RKO (cell line): ENCODE results near the gene GTF3C4.

ENCODE experiments used
- DNase-seq: peaks from one replicate; pipeline ENCODE4 v3.0.0-alpha.2; 2016; ENCODE audit warnings: low spot score

Gene GTF3C4

GRCh38 chr9:132670457-132671391 lies at the start of gene GTF3C4:
TSS of gene GTF3C4 (plus strand) at chr9:132670464. CDS start at chr9:132670599, 135 bp downstream.
- DNase-seq, result peak; percentile 76

GRCh38 chr9:132622159-132622558 lies 48.1 kb upstream of the GTF3C4 start:
- peak; percentile 24 for DNase-seq

GRCh38 chr9:132626285-132626684 lies 44.0 kb upstream of the GTF3C4 start:
- no peak for DNase-seq

- DNase-seq, result no peak
Observed at GRCh38 chr9:132627106-132627505, 43.2 kb upstream of the GTF3C4 start.

GRCh38 chr9:132627594-132627993 lies 42.7 kb upstream of the GTF3C4 start:
- no peak for DNase-seq

- DNase-seq, result no peak
Observed at GRCh38 chr9:132628746-132629145, 41.5 kb upstream of the GTF3C4 start.

- no peak for DNase-seq
Observed at GRCh38 chr9:132630116-132630515, 40.1 kb upstream of the GTF3C4 start.

- DNase-seq, result no peak
Observed at GRCh38 chr9:132630811-132631210, 39.5 kb upstream of the GTF3C4 start.

GRCh38 chr9:132631280-132631679 lies 39.0 kb upstream of the GTF3C4 start:
- peak; percentile 40 for DNase-seq

- no peak for DNase-seq
Observed at GRCh38 chr9:132631685-132632084, 38.6 kb upstream of the GTF3C4 start.

GRCh38 chr9:132632413-132633129 lies 37.7 kb upstream of the GTF3C4 start:
- no peak for DNase-seq

GRCh38 chr9:132634327-132634726 lies 35.9 kb upstream of the GTF3C4 start:
- DNase-seq, result no peak

GRCh38 chr9:132637351-132637750 lies 32.9 kb upstream of the GTF3C4 start:
- no peak for DNase-seq

GRCh38 chr9:132637801-132638200 lies 32.5 kb upstream of the GTF3C4 start:
- DNase-seq, result no peak

- DNase-seq, result no peak
Observed at GRCh38 chr9:132638240-132638639, 32.0 kb upstream of the GTF3C4 start.

GRCh38 chr9:132639322-132639721 lies 30.9 kb upstream of the GTF3C4 start:
- no peak for DNase-seq

GRCh38 chr9:132641216-132641615 lies 29.0 kb upstream of the GTF3C4 start:
- no peak for DNase-seq

- DNase-seq, result peak; percentile 66
Observed at GRCh38 chr9:132644251-132644650, 26.0 kb upstream of the GTF3C4 start.

- DNase-seq, result no peak
Observed at GRCh38 chr9:132645306-132645705, 25.0 kb upstream of the GTF3C4 start.

GRCh38 chr9:132645711-132646110 lies 24.6 kb upstream of the GTF3C4 start:
- no peak for DNase-seq

GRCh38 chr9:132646726-132647125 lies 23.5 kb upstream of the GTF3C4 start:
- DNase-seq, result no peak

- no peak for DNase-seq
Observed at GRCh38 chr9:132647355-132647754, 22.9 kb upstream of the GTF3C4 start.

- DNase-seq, result no peak
Observed at GRCh38 chr9:132647806-132648205, 22.5 kb upstream of the GTF3C4 start.
